ENCODE measurements around the gene KHDC4. TPM values are rescaled to one million over a fixed set of nuclear protein-coding genes. Genes with fewer than 3 reads are reported as not detected.

The KHDC4 gene
- total and polyA plus RNA-seq, 2 of the 13 experiments (the other 11 are each of a cell fraction or from before 2014, with no cell fraction given) = 33.5 to 92.0 TPM

DNA sequence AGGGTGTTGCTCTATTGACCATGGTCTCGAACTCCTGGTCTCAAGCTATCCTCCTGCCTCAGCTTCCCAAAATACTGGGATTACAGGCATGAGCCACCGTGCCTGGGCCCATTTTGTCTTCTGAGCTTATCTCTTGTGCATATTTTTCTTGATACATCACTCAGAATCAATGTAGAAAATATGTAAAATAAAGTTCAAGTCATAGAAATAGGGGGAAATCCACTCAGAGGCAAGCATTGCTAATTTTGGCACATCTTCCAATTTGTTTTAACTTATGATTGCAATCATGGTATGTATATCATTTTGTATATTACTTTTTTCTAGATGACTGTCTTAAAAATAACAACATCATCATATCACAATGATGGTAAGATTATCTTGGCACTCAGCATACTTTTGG is 44.6 kb downstream of the KHDC4 start:
- Histone ChIP-seq H3K4me2 (ENCODE audit: low read depth, low read length) (no peak overlapping the region), H2AFZ (ENCODE audit: low read length) (no peak overlapping the region), H3K79me2 (ENCODE audit: insufficient read depth, low read length) (no peaks in the 10 kb centered on the region), H3K27me3 (ENCODE audit: control insufficient read depth in 1 of 2, insufficient read depth in 2 of 2, low read length in 2 of 2) (peaks cover 0 to 8% of the 10 kb centered on the region in 2 experiments; a peak in 1 of 5 replicates), H3K36me3 (replicated peaks in 1 of 2; ENCODE audit: control insufficient read depth in 1 of 2, insufficient read depth in 2 of 2, low read length in 2 of 2) (no peaks in the 10 kb centered on the region), H3K9ac (ENCODE audit: insufficient read depth, low read depth, low read length) (no peak overlapping the region), H3K4me1 (ENCODE audit: insufficient read depth, low read length) (peaks cover 42% of the 10 kb centered on the region), H3K27ac (ENCODE audit: extremely low read length, insufficient read depth, low read length) (no peak overlapping the region), H3K4me3 (replicated peaks in 1 of 3; ENCODE audit: insufficient read depth in 1 of 3, low read depth in 2 of 3, low read length in 3 of 3) (no peak overlapping the region), H3K9me3 (ENCODE audit: low read length) (no peaks in the 10 kb centered on the region), H4K20me1 (ENCODE audit: insufficient read depth, low read length) (no peaks in the 10 kb centered on the region)
- BruUV-seq (replicated peaks) = no TSS peak
- ChIA-PET POLR2A (no interaction called here), CTCF (ENCODE audit: low intra/inter-chr PET ratio, low total read pairs) (no interaction called here)
- 50% methylated on average over 2 of the region's 2 CpGs for WGBS (ENCODE audit: low lambda C conversion rate)
- FAIRE-seq (no peak), ATAC-seq (no peak), DNase-seq (ENCODE audit: low spot score) (no peak)
- in situ Hi-C loops (cut with HindIII; ENCODE audit: extremely low pct_ligation_motif_present, low pct_unique_long_range_greater_than_20kb) = no loop called here
- TF ChIP-seq TSC22D2 (CRISPR knock-in tag; IDR thresholded peaks at IDR 0.05; ENCODE audit: borderline replicate concordance) (no peak), NRL (CRISPR knock-in tag; IDR thresholded peaks at IDR 0.05; ENCODE audit: borderline replicate concordance) (no peak)
- intact Hi-C loops (cut with micrococcal nuclease; ENCODE audit: unreplicated experiment) = no loop called here

DNA sequence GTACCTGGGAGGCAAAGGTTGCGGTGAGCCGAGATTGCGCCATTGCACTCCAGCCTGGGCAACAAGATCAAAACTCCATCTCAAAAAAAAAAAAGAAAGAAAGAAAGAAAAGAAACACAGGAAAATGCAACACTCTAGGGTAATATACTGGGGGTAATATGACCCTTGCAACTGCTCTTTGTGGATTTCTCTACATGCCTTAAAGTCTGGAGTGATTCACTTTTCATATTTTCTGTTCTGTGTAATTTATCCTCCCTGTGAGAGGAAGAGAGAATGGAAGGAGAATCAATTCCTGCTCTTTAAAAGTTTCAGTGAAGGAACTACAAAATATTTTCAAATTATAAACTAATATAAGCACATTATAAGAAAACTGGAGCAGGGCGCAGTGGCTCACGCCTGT is 45.7 kb downstream of the KHDC4 start:
- H3K4me3 ChIP-seq (replicated peaks in 1 of 3; ENCODE audit: insufficient read depth in 1 of 3, low read depth in 2 of 3, low read length in 3 of 3) = no peak overlapping the region
- peaks cover 45% of the 10 kb centered on the region for H3K4me1 ChIP-seq (ENCODE audit: insufficient read depth, low read length)
- BruUV-seq (replicated peaks) = no TSS peak
- WGBS (ENCODE audit: low lambda C conversion rate) = 45% methylated on average over 5 of the region's 5 CpGs
- no peak overlapping the region for H3K9ac ChIP-seq (ENCODE audit: insufficient read depth, low read depth, low read length)
- no peak overlapping the region for H2AFZ ChIP-seq (ENCODE audit: low read length)
- TF ChIP-seq GATAD1 (CRISPR knock-in tag; IDR thresholded peaks at IDR 0.05) (no peak), CEBPG (CRISPR knock-in tag; IDR thresholded peaks at IDR 0.05) (0 out of 2 replicates have a peak, but pooled peaks have one; percentile 13)
- H3K79me2 ChIP-seq (ENCODE audit: insufficient read depth, low read length) = no peaks in the 10 kb centered on the region
- no peaks in the 10 kb centered on the region for H3K36me3 ChIP-seq (replicated peaks in 1 of 2; ENCODE audit: control insufficient read depth in 1 of 2, insufficient read depth in 2 of 2, low read length in 2 of 2)
- in situ Hi-C loops (cut with HindIII; ENCODE audit: extremely low pct_ligation_motif_present, low pct_unique_long_range_greater_than_20kb) = no loop called here
- H4K20me1 ChIP-seq (ENCODE audit: insufficient read depth, low read length) = no peaks in the 10 kb centered on the region
- intact Hi-C loops (cut with micrococcal nuclease; ENCODE audit: unreplicated experiment) = no loop called here
- H3K27ac ChIP-seq (ENCODE audit: extremely low read length, insufficient read depth, low read length) = no peak overlapping the region
- no peak overlapping the region; the same call in 1 of the 2 replicates for H3K4me2 ChIP-seq (ENCODE audit: low read depth, low read length)
- ChIA-PET POLR2A (no interaction called here), CTCF (ENCODE audit: low intra/inter-chr PET ratio, low total read pairs) (no interaction called here)
- peaks cover 0 to 8% of the 10 kb centered on the region in 2 experiments; a peak in 1 of 5 replicates for H3K27me3 ChIP-seq (ENCODE audit: control insufficient read depth in 1 of 2, insufficient read depth in 2 of 2, low read length in 2 of 2)
- no peak for ATAC-seq
- H3K9me3 ChIP-seq (ENCODE audit: low read length) = no peaks in the 10 kb centered on the region
- FAIRE-seq = no peak
- DNase-seq (ENCODE audit: low spot score) = no peak
